T-helper 1 cell (primary cell): Measurements from ENCODE around the gene DMRT3.

Source experiments
- DNase-seq, 5 donors: peaks; one replicate each; pipeline ENCODE4 v3.0.0-alpha.2; 2012 to 2020
- total RNA-seq, 4 donors: gene quantifications; one replicate each; lab custom pipeline; 2026; lab: John Stamatoyannopoulos, UW

DMRT3 gene, protein sequence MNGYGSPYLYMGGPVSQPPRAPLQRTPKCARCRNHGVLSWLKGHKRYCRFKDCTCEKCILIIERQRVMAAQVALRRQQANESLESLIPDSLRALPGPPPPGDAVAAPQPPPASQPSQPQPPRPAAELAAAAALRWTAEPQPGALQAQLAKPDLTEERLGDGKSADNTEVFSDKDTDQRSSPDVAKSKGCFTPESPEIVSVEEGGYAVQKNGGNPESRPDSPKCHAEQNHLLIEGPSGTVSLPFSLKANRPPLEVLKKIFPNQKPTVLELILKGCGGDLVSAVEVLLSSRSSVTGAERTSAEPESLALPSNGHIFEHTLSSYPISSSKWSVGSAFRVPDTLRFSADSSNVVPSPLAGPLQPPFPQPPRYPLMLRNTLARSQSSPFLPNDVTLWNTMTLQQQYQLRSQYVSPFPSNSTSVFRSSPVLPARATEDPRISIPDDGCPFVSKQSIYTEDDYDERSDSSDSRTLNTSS
- 0 reads per million in 4 donors for total RNA-seq

DNA sequence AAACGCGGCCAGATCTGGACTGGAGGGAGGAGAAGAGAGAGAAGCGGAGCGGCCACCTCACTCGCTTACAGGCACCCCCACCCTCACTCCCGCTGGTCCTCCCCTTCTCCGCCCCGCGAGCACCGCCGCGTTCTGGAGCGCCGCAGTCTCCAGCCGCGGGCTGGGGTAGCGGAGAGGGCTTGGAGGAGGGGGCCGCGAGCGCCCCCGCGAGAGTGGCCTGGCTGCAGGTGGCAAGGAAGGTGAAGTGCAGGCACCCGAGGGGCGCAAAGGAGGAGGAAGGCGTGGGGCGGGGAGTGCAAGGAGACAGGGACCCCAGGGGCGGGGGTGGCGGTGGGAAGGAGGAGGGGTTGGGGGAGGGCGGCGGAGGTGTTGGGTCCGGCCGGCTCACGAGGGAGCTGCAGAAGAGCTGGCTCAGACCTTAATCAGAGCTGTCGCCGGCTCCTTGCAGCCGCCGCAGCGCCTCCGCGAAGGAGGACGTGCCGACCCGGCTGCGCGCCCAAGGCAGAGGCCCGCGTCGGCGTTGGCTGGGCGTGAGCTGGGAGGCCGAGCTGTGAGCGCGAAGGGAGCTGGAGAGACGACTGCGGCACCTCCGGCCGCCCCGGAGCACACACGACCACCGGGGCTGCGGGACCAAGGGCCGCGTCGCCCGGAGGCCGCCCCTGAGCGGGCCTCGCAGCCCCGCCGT, at the start of gene DMRT3:
Gene DMRT3 (plus strand): TSS at position 398 of the 685 bp plus-strand sequence. CDS start 347 bp downstream, outside the sequence.
- no peak for DNase-seq

GRCh38 chr9:926976-927375, 49.5 kb upstream of the DMRT3 start:
- no peak for DNase-seq

GRCh38 chr9:928363-929042, 48.0 kb upstream of the DMRT3 start:
- no peak for DNase-seq

GRCh38 chr9:929719-930118, 46.7 kb upstream of the DMRT3 start:
- no peak for DNase-seq

DNA sequence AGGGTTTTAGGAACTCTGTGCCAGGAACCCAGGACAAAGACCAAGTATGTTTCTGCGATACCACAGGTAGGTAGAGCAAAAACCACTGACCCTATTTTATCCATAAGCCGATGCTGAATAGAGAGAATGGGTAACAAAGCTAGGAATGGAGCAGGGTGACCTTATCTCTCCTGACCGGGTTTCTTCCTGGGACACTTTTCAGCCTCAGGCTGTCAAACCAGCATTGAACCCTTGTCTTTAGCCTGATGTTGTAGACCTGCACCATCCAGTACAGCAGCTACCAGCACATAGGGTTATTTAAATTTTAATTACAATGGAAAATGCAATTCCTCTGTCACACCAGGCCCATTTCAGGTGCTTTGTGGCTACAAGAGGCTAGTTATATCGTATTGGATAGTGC, 43.1 kb upstream of the DMRT3 start:
- DNase-seq, result no peak

DNA sequence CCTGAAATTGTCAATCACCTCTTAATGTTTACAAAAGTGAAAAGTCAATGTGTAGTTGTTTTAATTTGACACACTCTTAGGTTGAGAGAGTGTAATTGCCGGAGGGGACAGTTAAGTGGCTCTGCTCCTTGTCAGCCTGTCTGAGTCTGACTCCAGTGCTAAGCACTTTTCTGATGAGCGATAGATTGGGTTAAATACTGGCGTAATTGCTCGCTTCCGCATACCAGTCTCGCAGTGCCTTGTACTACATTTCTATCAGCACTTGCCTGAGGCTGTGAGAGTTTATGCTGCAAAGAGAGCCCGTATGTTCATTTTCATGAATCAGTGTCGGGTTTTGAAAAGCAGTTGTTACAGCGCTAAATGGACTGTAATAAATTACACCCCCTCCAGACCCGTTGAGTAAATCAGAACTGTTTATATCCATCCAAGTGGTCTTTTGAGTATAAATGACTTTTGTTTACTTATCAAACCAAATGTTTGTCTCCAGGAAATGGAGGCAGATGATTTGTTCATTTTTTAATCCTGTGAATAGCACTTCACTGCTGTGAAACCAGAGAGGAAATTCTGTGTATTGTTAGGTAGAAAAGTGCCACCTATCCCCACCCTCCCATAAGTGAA, 41.0 kb upstream of the DMRT3 start:
- DNase-seq, result no peak

DNA sequence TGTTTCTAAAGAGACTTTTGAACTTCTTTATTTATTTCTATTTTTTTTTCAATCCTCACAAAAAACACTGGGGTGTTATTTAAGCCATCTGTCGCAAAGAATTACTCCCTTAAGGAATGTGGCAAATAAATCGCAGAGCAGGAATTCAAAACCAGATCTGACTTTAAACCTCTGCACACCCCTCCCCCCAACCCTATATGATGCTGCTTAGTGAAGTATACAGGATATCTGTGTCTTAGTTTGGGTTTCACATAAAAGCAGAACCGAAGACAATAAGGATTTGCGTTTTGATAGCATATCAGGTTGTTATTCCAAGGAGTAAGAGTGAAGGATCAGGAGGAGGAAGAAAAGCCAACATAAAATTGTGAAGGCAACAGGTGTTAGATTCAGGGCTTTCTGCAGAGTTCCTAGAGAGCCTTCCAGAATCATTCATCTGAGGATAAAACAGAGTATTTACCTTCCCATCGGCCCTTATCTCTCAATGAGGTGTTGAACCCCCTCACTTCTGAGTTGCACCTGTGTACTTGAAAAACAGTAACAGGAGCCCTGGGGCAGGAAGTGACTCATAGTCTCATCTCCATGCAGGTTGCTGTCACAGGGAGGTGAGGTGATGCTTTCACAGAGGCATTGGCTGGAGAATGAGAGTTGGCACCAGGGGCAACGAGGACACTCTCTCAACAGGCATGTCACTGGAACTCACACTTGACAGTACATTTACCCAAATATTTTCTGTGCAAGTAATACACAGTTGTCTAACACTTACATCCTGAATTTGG, 33.5 kb upstream of the DMRT3 start:
- DNase-seq, result no peak

GRCh38 chr9:947985-948384, 28.5 kb upstream of the DMRT3 start:
- no peak for DNase-seq

- DNase-seq, result no peak
Measured at GRCh38 chr9:948497-948896, 28.0 kb upstream of the DMRT3 start.

DNA sequence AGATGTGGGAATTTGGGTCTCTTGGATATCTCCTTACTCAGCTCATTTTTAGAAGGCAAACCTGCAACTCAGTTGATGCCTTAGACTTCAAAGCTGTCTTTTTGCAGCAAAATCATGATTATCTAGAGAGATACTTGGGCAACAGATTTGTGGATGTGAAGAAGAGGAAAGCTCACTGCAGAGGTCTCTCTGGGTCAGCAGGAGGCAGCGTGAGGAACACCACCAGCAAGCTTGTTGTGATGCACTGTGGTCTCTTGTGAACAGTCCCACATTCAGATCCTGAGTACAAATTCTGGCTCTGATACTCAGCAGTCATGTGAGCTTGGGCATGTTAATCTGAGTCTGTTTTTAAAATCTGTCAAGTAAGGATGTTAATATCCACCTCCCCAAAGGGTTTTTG, 26.3 kb upstream of the DMRT3 start:
- no peak for DNase-seq

GRCh38 chr9:952546-952945, 23.9 kb upstream of the DMRT3 start:
- DNase-seq, result no peak

DNA sequence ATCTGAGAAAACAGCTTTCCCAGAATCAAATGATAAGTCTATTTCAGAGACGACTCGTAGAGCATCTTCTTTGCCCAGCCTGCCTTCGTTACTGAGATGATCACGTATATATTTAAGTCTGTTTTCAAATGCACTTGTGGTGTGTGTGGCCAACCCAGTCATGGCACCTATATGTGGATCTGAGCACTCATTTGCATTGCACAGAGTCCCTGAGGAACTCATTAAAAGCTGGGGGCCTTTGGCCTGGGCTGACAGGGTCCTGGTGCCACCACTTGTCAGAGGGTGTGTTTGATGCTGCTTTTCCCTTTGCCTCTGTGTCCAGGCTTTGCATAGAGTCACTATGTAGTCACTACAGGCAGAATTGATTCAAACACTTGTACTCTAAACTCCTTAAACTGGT, 17.4 kb upstream of the DMRT3 start:
- no peak for DNase-seq

DNA sequence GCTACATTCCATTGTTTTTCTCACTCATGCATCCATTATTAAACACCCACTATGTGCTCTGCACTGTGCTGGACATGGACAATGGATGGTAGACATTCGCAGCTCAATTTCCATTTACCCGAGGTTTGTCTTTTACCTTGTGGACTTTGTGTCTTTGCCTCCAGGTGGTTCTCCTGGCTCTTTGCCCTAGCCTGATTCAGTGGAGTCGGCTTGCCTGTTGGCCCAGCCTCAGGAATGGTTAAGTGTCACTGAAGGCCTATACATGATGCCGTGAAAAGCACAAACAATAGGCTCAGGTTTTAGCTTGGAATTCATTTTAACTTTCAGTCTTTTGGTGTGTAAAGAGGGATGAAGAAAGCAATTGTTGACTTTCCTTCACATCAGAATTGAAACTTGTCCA, 16.5 kb upstream of the DMRT3 start:
- DNase-seq, result no peak

DNA sequence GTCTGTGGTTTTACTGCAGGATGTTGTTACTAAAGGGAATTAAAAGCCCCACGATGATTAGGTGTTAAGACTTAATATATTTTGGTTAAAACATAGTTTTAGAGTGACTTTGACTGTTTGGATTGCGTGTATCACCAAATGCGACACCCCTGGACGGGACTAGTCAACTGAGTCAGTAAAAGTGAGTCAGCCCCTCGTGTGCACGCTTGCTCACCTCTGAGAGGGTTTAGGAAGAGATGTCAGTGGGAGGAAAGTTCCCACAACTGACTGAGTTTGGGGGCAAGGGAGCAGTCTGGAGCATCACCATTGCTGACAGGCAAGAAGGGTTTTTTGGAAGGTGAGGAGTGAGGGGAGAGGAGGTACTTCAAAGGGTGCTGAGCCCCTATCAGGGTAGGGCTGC, 14.4 kb upstream of the DMRT3 start:
- no peak for DNase-seq

DNA sequence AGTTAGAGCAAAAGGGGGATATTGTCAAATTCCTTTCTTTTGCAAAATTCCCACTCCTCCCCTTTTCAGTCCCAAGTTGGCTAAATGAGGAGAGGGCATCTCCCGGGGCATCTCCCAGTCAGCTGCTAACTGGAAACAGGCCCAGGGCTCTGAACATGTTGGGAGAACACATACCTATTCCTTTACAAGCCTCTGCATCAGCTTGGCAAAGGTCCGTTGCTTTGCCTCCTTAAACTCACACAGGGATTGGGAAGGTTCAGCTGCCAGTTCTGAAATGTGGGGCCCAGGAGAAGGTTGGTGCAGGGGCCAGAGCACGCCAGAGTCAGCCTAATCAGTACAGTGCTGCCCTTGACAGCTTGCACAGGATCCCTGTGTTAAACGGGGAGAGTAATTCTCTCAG, 11.0 kb upstream of the DMRT3 start:
- DNase-seq, result no peak

DNA sequence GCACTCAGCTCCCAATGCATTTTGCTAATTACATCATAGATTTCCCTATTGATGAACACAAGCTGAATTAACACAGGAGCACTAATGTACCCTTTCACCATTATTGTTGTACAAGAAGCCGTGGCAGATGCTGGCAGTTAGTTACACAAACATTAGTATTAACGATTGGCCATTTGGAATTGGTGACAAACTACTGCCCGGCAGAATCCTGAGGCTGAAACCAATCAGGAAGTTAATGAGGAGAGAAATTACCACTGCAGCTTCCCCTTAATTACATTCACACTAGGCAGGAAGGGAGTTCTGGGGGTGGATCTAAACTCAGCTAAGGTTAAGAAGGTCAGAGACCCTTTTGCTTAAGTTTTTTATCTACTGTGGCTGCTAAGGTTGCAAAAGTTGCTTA, 9.6 kb upstream of the DMRT3 start:
- DNase-seq, result no peak

- DNase-seq, result no peak
Measured at GRCh38 chr9:967436-967835, 9.0 kb upstream of the DMRT3 start.

DNA sequence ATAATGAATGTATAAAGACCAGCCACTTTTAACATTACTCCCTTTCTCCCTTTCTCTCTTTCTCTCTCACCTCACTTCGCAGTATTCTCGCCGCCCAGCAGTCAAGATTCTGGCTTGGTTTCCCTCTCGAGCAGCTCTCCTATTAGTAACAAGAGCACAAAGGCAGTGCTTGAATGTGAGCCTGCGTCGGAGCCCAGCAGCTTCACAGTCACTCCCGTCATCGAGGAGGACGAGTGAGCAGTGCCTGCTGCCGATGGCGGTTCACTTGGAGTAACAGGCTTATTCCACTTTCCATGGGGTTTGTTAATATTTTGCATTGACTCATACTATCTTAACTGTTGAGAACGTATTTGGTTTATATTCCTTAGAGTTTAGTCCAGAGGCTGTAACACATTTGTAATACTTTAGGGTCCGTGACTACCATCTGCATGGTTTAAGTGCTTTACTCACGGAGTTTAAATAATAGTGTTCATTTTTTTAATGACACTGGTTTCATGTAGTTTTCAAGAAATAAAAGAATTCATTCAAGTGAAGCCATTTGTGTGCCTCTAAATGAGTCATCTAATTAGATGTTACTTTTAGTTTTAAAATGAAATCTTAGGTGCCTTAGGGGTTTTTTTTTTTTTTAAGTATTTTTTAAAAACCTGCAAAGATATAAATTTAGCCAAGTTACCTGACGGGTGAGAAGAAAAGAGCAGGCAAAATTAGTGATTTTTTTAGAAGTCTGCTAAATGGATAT, 8.4 kb upstream of the DMRT3 start:
- no peak for DNase-seq

DNA sequence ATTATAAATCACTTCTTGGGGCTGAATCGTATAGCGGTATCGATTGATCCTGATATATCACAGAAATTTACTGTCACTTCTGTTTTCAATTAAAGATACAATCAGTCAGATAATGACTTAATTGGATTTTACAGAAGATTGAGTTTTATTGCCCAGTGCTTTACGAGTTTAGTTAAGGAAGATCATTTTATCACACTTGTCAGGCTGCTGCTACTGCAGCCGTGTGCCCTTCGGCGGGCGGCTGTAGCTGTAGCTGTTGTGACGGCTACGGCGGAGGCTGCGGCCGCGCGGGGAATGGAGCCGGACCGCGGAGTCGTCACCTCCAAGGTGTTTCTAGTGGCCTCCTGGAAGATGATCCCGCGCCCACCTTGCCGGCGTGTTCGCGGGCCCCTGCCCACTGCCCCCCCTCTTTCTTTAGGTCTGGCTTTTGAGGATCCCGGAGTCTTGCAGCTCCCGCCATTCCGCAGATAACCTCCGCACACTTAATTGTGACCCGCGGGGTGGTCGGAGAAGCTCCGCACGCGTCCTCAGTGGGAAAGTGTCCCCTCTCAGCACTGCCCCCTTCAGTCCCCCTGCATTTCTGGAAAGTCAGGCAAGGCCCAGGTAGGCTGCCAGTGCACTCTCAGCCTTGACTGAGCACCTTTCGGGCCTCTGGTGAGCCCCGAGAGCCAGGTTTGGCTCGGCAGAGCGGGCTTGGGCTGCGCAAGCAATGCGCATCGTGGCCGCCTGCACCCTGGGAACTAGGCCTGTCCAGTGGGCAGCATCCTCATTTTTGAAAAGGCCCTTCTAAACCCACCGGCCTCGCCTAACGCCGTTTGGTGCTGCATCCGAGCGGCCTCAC, 6.9 kb upstream of the DMRT3 start:
- no peak for DNase-seq

DNA sequence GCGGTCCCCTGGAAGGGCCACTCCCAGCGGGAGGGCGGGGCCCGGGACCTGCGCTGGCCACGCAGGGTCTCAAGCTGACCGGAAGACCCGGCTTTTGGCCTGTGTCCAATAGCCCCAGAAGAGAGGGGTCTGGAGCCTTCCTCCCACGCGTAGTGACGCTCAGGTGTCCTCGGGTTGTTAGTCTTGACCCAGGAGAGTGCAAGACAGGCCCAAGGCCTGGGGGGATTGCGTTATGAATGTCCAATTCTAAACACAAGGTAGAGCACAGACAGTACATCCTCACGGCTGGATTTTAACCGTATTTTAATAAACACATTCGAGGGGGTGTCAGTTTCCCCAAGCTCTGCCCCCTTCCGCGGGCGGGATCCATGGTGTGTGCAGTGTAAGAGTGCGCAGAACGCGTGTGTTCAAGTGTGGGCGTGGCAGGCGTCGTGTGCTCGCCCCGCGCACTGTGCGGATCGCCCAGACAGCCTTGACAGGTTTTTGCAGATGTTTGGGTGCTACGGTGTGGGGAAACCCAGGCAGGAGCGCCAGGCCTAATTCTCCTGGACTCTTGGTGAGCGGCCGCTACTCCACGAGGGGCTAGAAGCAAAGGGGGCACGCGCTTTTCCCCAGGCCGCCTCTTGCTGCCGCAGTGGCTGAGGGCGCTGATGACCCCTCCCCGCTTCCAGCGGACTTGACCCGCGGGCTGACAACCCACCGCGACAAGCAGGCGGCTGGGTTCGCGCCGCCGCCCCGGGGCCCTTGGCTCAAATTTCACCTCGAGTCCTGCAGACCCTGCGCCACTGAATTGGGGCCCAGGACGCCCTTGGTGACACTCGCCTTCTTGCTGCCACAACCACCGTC, 6.1 kb upstream of the DMRT3 start:
- no peak for DNase-seq
